PC-9 (cell line): ENCODE measurements around the gene NAT9. TPM values are rescaled to one million over a fixed set of nuclear protein-coding genes. Genes with fewer than 3 reads are reported as not detected.

ENCODE experiments used
- BruUV-seq: library from RNA; stranded (reverse); fragments of 400-500 nt; replicated peaks from 2 replicates; lab custom pipeline; 2021; lab: Mats Ljungman, UMichigan
- CTCF ChIA-PET: fragments of 300-600 bp; sonication (Branson Sonifier 250); formaldehyde crosslinking; loops from one replicate; lab custom pipeline; 2022; ENCODE audit warnings: antibody characterized with exemption; lab: Charles Lee
- POLR2A ChIA-PET: fragments of 300-600 bp; sonication (Branson Sonifier 250); formaldehyde crosslinking; loops from one replicate; lab custom pipeline; 2022; ENCODE audit warnings: antibody characterized with exemption; ENCODE audit not compliant: unreplicated experiment; lab: Charles Lee
- DNase-seq, 2 experiments: peaks; one replicate each; pipeline versions ENCODE4 v3.0.0 to v3.0.0-alpha.2; 2015 to 2022; ENCODE audit warnings: mixed read lengths in 1 of 2
- H2AFZ ChIP-seq: fragments of 200-600 bp; sonication (generic); 2 replicates; pipeline ENCODE4 v1.8.1; 2017; ENCODE audit warnings: antibody characterized with exemption
- H3F3A ChIP-seq: fragments of 200-600 bp; sonication (generic); 2 replicates; pipeline ENCODE4 v1.8.1; 2017; ENCODE audit warnings: antibody characterized with exemption, mild to moderate bottlenecking, low read depth; ENCODE audit not compliant: insufficient read depth
- H3K27ac ChIP-seq: fragments of 200-600 bp; sonication (generic); 2 replicates; pipeline ENCODE4 v1.6.1; 2016; ENCODE audit warnings: mixed run types
- H3K27me3 ChIP-seq: fragments of 200-600 bp; sonication (generic); 2 replicates; pipeline ENCODE4 v1.6.1; 2016; ENCODE audit warnings: low read depth, mixed run types; ENCODE audit not compliant: insufficient read depth
- H3K36me3 ChIP-seq: fragments of 200-600 bp; sonication (generic); 2 replicates; pipeline ENCODE4 v1.6.1; 2016; ENCODE audit warnings: low read depth, mixed run types
- H3K4me1 ChIP-seq: fragments of 200-600 bp; sonication (generic); replicated peaks from 2 replicates; pipeline ENCODE4 v1.6.1; 2016; ENCODE audit warnings: mixed run types; ENCODE audit not compliant: insufficient read depth
- H3K4me2 ChIP-seq: fragments of 200-600 bp; sonication (generic); 2 replicates; pipeline ENCODE4 v1.6.1; 2017; ENCODE audit warnings: mixed run types
- H3K4me3 ChIP-seq: fragments of 200-600 bp; sonication (generic); 2 replicates; pipeline ENCODE4 v1.6.1; 2016; ENCODE audit warnings: mixed run types
- H3K79me2 ChIP-seq: fragments of 200-600 bp; sonication (generic); 2 replicates; pipeline ENCODE4 v1.6.1; 2017; ENCODE audit warnings: low read depth, mixed run types
- H3K9me2 ChIP-seq: fragments of 200-600 bp; sonication (generic); 2 replicates; pipeline ENCODE4 v1.8.1; 2017; ENCODE audit warnings: mild to moderate bottlenecking; ENCODE audit not compliant: insufficient read depth
- H3K9me3 ChIP-seq: fragments of 200-600 bp; sonication (generic); 2 replicates; pipeline ENCODE4 v1.8.1; 2016; ENCODE audit warnings: low read depth; ENCODE audit not compliant: insufficient read depth
- H4K20me1 ChIP-seq: fragments of 200-600 bp; sonication (generic); 2 replicates; pipeline ENCODE4 v1.8.1; 2017; ENCODE audit not compliant: insufficient read depth
- EZH2 ChIP-seq: fragments of 200-600 bp; sonication (generic); IDR thresholded peaks from 2 replicates; pipeline ENCODE4 v1.8.0; 2017; ENCODE audit warnings: antibody characterized with exemption, low read depth
- intact Hi-C: fragments of 100-400 bp; cut with micrococcal nuclease; formaldehyde crosslinking; loops from one replicate; pipeline ENCODE4 v1.10.0; 2022; ENCODE audit not compliant: unreplicated experiment
- total RNA-seq: library from RNA; stranded (reverse); gene quantifications from 2 replicates; pipeline ENCODE4 v1.2.3, GENCODE V29; 2021
- TF ChIP-seq, protein P1 (sequence below): fragments of 200-600 bp; sonication (generic); conservative IDR thresholded peaks from 2 replicates; pipeline ENCODE4 v1.6.1; 2017; ENCODE audit warnings: mixed run types, antibody characterized with exemption, mild to moderate bottlenecking, moderate library complexity

The NAT9 gene
- total RNA-seq, 1 experiment from 2014 or later = 31.5 TPM

GRCh38 chr17:74732042-74732867 is 43.9 kb downstream of the NAT9 start:
- ChIA-PET POLR2A (no interaction called here), CTCF (no interaction called here)
- intact Hi-C loops = no loop called here

DNA sequence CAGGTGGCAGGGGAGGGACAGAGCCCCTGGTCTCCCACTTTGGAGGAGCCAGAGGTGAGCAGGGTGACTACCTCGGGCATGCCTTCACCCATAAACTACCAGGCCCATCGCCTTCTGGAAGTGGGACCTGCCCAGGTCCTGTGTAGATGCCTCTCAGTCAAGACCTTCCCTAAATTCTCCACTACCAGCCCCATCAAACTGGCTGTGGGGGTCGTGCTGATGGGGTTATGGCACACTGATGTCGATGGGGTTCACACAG is 44.9 kb downstream of the NAT9 start:
- ChIA-PET POLR2A (no interaction called here), CTCF (no interaction called here)
- no peaks in the 10 kb centered on the region for H3K36me3 ChIP-seq
- H3F3A ChIP-seq = peaks cover 14% of the 10 kb centered on the region
- H3K9me2 ChIP-seq = no peaks in the 10 kb centered on the region
- no peak overlapping the region for H3K4me2 ChIP-seq
- H3K4me1 ChIP-seq = no peaks in the 10 kb centered on the region
- no peak overlapping the region for H3K27ac ChIP-seq
- no TSS peak for BruUV-seq
- H3K27me3 ChIP-seq = peaks cover 47% of the 10 kb centered on the region
- H2AFZ ChIP-seq = no peak overlapping the region
- TF ChIP-seq EZH2 = no peak
- TF ChIP-seq, protein P1, sequence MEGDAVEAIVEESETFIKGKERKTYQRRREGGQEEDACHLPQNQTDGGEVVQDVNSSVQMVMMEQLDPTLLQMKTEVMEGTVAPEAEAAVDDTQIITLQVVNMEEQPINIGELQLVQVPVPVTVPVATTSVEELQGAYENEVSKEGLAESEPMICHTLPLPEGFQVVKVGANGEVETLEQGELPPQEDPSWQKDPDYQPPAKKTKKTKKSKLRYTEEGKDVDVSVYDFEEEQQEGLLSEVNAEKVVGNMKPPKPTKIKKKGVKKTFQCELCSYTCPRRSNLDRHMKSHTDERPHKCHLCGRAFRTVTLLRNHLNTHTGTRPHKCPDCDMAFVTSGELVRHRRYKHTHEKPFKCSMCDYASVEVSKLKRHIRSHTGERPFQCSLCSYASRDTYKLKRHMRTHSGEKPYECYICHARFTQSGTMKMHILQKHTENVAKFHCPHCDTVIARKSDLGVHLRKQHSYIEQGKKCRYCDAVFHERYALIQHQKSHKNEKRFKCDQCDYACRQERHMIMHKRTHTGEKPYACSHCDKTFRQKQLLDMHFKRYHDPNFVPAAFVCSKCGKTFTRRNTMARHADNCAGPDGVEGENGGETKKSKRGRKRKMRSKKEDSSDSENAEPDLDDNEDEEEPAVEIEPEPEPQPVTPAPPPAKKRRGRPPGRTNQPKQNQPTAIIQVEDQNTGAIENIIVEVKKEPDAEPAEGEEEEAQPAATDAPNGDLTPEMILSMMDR = no peak
- H3K9me3 ChIP-seq = no peaks in the 10 kb centered on the region
- no peaks in the 10 kb centered on the region for H3K79me2 ChIP-seq
- intact Hi-C loops = no loop called here
- no peak overlapping the region for H3K4me3 ChIP-seq
- no peak for DNase-seq
- H4K20me1 ChIP-seq = no peaks in the 10 kb centered on the region

More at GRCh38 chr17:74732042-74732867, 43.9 kb downstream of the NAT9 start:
- no TSS peak for BruUV-seq
- Histone ChIP-seq H3K27me3 (peaks cover 41% of the 10 kb centered on the region), H3K4me3 (no peak overlapping the region), H3K9me2 (no peaks in the 10 kb centered on the region), H4K20me1 (no peaks in the 10 kb centered on the region), H3F3A (peaks cover 14% of the 10 kb centered on the region), H2AFZ (no peak overlapping the region), H3K27ac (no peak overlapping the region), H3K9me3 (no peaks in the 10 kb centered on the region), H3K4me1 (no peaks in the 10 kb centered on the region), H3K79me2 (no peaks in the 10 kb centered on the region), H3K36me3 (no peaks in the 10 kb centered on the region), H3K4me2 (no peak overlapping the region)
- no peak for DNase-seq
- no peak for TF ChIP-seq EZH2
- TF ChIP-seq, protein P1 = no peak

GRCh38 chr17:74730491-74731346 is 45.4 kb downstream of the NAT9 start:
- Histone ChIP-seq H3K4me1 (no peaks in the 10 kb centered on the region), H2AFZ (no peak overlapping the region), H3K4me2 (no peak overlapping the region), H3K27ac (no peak overlapping the region), H3K36me3 (no peaks in the 10 kb centered on the region), H3F3A (peaks cover 14% of the 10 kb centered on the region), H3K79me2 (no peaks in the 10 kb centered on the region), H3K9me3 (no peaks in the 10 kb centered on the region), H4K20me1 (no peaks in the 10 kb centered on the region), H3K9me2 (no peaks in the 10 kb centered on the region), H3K27me3 (peaks cover 46% of the 10 kb centered on the region; the same call in 1 of the 2 replicates), H3K4me3 (no peak overlapping the region)
- BruUV-seq = no TSS peak
- DNase-seq = no peak
- TF ChIP-seq EZH2 = no peak
- TF ChIP-seq, protein P1 = no peak
- intact Hi-C loops = no loop called here
- POLR2A ChIA-PET = no interaction called here
- CTCF ChIA-PET = no interaction called here
